Tibial nerve (tissue), 3 donors: Measurements from ENCODE around the gene CAPZA2.

Source experiments
- POLR2A ChIP-seq, 2 donors: fragments of 450-650 bp; IDR thresholded peaks; one replicate each; pipeline ENCODE4 v1.6.1; 2017; ENCODE audit warnings: antibody characterized with exemption in 2 of 2, mild to moderate bottlenecking in 2 of 2, moderate library complexity in 2 of 2
- TF ChIP-seq, protein P1 (sequence below), 5 experiments: fragments of 200-600 bp in 3 of 5; fragments of 450-650 bp in 2 of 5; sonication (generic) in 3 of 5; IDR thresholded peaks; one replicate each; pipeline ENCODE4 v1.5.1; 2016 to 2019; ENCODE audit warnings: antibody characterized with exemption in 5 of 5, mild to moderate bottlenecking in 3 of 5, moderate library complexity in 2 of 5

DNA sequence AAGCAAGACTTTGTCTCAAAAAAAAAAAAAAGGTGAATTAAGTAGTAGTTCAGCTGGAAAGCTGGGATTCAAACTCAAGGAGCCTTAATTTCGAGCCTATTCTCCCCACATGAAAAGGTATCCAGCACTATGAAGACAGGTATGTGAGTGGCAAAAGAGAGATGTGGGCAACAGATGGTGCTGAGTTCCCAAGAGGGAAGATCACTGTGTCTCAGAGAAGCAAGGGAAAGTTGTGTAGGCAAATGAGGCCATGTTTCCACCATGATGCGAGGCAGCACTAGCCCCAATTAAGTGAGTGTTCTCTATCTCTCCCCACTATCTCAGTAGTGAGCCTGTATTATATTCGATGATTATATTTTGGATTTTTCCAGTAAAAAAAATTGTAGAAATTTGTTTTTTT, 71.1 kb downstream of the CAPZA2 start:
- TF ChIP-seq, protein P1, sequence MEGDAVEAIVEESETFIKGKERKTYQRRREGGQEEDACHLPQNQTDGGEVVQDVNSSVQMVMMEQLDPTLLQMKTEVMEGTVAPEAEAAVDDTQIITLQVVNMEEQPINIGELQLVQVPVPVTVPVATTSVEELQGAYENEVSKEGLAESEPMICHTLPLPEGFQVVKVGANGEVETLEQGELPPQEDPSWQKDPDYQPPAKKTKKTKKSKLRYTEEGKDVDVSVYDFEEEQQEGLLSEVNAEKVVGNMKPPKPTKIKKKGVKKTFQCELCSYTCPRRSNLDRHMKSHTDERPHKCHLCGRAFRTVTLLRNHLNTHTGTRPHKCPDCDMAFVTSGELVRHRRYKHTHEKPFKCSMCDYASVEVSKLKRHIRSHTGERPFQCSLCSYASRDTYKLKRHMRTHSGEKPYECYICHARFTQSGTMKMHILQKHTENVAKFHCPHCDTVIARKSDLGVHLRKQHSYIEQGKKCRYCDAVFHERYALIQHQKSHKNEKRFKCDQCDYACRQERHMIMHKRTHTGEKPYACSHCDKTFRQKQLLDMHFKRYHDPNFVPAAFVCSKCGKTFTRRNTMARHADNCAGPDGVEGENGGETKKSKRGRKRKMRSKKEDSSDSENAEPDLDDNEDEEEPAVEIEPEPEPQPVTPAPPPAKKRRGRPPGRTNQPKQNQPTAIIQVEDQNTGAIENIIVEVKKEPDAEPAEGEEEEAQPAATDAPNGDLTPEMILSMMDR (IDR thresholded peaks at IDR 0.05): no peak
- no peak for TF ChIP-seq POLR2A (IDR thresholded peaks at IDR 0.05)
